HepG2 (cell line): ENCODE measurements around the gene TMEM11.

Source experiments
- ETV6 ChIP-seq: sonication (generic); formaldehyde crosslinking; conservative IDR thresholded peaks from 2 replicates; pipeline ENCODE4 v1.4.0; 2020; ENCODE audit warnings: missing genetic modification reagents
- MLX ChIP-seq: IDR thresholded peaks from 2 replicates; pipeline ENCODE4 v1.6.1; 2016

DNA sequence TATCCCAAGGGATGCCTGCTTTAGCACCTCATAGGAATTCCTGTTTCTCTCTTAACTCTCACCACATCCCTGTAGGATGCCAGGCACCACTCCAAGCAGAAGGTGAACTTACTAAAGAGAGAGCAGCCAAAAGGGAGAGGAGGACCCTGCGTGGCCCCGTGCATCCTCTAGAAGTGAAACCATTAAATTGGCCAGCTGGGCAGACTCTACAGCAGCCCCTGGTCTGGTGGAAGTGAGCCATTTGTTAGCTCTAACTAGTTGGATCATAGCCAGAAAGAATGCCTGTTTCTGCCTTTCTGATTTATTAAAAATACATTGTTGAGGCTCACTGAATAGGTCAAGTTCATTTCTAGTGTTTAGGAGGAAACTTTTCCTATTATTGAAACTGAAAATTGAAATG is 22.3 kb downstream of the TMEM11 start:
- TF ChIP-seq MLX (CRISPR knock-in tag) = no peak
- TF ChIP-seq ETV6 (CRISPR knock-in tag) = no peak
